DOHH2 (cell line): ENCODE measurements around the gene CRAMP1.

ENCODE experiments used
- H3F3A ChIP-seq: fragments of 200-600 bp; sonication (generic), shearing (Covaris generic); 2 replicates; pipeline ENCODE4 v1.6.0; 2016; ENCODE audit warnings: antibody characterized with exemption, mild to moderate bottlenecking; ENCODE audit not compliant: control insufficient read depth, insufficient read depth
- H3K27ac ChIP-seq: fragments of 200-600 bp; sonication (generic); 2 replicates; pipeline ENCODE4 v1.5.1; 2014; ENCODE audit warnings: low read depth, mild to moderate bottlenecking, low read length, moderate library complexity
- H3K27me3 ChIP-seq: fragments of 200-600 bp; sonication (generic); 2 replicates; pipeline ENCODE4 v1.6.1; 2014; ENCODE audit warnings: mild to moderate bottlenecking, low read length, mixed read lengths; ENCODE audit not compliant: control insufficient read depth
- H3K36me3 ChIP-seq: fragments of 200-600 bp; sonication (generic); 2 replicates; pipeline ENCODE4 v1.6.1; 2014; ENCODE audit warnings: mild to moderate bottlenecking, low read length, moderate library complexity, mixed read lengths; ENCODE audit not compliant: control insufficient read depth
- H3K4me1 ChIP-seq: fragments of 200-600 bp; sonication (generic); 2 replicates; pipeline ENCODE4 v1.6.1; 2014; ENCODE audit warnings: mild to moderate bottlenecking, low read length, mixed read lengths; ENCODE audit not compliant: control insufficient read depth
- H3K4me2 ChIP-seq: fragments of 200-600 bp; sonication (generic); 2 replicates; pipeline ENCODE4 v1.6.0; 2014; ENCODE audit warnings: mild to moderate bottlenecking, low read length, moderate library complexity
- H3K4me3 ChIP-seq: fragments of 200-600 bp; sonication (generic); 2 replicates; pipeline ENCODE4 v1.5.1; 2014; ENCODE audit warnings: mild to moderate bottlenecking, low read length, mixed read lengths
- H3K79me2 ChIP-seq: fragments of 200-600 bp; sonication (generic); 2 replicates; pipeline ENCODE4 v1.6.1; 2014; ENCODE audit warnings: mild to moderate bottlenecking, low read length, mixed read lengths; ENCODE audit not compliant: control insufficient read depth
- H3K9me2 ChIP-seq: fragments of 200-600 bp; sonication (generic); replicated peaks from 2 replicates; pipeline ENCODE4 v1.6.1; 2014; ENCODE audit warnings: mild to moderate bottlenecking, low read length, mixed read lengths; ENCODE audit not compliant: control insufficient read depth
- H3K9me3 ChIP-seq: fragments of 200-600 bp; sonication (generic); 2 replicates; pipeline ENCODE4 v1.6.1; 2014; ENCODE audit warnings: antibody characterized with exemption, low read length, mixed read lengths; ENCODE audit not compliant: control insufficient read depth, insufficient read depth
- H4K20me1 ChIP-seq: fragments of 200-600 bp; sonication (generic); 2 replicates; pipeline ENCODE4 v1.6.0; 2014; ENCODE audit warnings: low read depth, mild to moderate bottlenecking, antibody characterized with exemption, low read length, moderate library complexity; ENCODE audit not compliant: control insufficient read depth, insufficient read depth
- EZH2phosphoT487 ChIP-seq: fragments of 200-600 bp; sonication (generic); IDR thresholded peaks from 2 replicates; pipeline ENCODE4 v1.6.1; 2017; ENCODE audit warnings: borderline replicate concordance, mild to moderate bottlenecking, antibody characterized with exemption, low read length, moderate library complexity, mixed read lengths
- TF ChIP-seq, protein P1 (sequence below): fragments of 200-600 bp; sonication (generic); IDR thresholded peaks from one replicate; pipeline ENCODE4 v1.5.1; 2014; ENCODE audit warnings: antibody characterized with exemption, mild to moderate bottlenecking, low read depth, low read length; ENCODE audit not compliant: poor library complexity, severe bottlenecking

CRAMP1 gene, protein sequence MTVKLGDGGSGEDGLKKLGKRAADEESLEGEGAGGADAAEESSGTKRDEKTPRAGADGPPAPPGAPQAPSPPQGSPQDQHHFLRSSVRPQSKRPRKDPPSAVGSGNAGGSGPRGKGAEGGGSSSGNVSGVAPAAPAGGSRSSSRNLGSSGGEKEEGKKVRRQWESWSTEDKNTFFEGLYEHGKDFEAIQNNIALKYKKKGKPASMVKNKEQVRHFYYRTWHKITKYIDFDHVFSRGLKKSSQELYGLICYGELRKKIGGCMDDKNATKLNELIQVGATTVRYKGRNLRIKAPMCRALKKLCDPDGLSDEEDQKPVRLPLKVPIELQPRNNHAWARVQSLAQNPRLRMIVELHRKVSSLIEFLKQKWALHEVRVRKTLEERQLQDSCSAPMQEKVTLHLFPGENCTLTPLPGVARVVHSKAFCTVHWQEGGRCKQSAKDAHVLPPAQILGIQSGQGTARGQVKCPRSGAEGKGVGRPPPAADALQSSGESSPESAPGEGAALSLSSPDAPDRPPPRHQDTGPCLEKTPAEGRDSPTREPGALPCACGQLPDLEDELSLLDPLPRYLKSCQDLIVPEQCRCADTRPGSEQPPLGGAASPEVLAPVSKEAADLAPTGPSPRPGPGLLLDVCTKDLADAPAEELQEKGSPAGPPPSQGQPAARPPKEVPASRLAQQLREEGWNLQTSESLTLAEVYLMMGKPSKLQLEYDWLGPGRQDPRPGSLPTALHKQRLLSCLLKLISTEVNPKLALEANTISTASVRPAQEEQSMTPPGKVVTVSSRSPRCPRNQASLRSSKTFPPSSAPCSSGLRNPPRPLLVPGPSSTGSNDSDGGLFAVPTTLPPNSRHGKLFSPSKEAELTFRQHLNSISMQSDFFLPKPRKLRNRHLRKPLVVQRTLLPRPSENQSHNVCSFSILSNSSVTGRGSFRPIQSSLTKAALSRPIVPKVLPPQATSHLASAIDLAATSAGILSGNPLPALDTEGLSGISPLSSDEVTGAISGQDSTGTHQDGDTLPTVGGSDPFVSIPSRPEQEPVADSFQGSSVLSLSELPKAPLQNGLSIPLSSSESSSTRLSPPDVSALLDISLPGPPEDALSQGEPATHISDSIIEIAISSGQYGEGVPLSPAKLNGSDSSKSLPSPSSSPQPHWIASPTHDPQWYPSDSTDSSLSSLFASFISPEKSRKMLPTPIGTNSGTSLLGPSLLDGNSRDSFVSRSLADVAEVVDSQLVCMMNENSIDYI (N-terminal part only)

GRCh38 chr16:1612320-1613111, at the start of gene CRAMP1:
Gene CRAMP1, plus strand, starts transcription at chr16:1612360. Its CDS starts 2,280 bp downstream, at chr16:1614640.
- Histone ChIP-seq H3K4me1 (peaks cover 34% of the 10 kb centered on the region), H3K9me2 (no peaks in the 10 kb centered on the region), H3K9me3 (no peaks in the 10 kb centered on the region), H3K79me2 (peaks cover 49% of the 10 kb centered on the region), H3K27ac (peak within 1 kb of the TSS; percentile 71), H3K4me2 (peak within 1 kb of the TSS; percentile 79), H3K36me3 (peaks cover 23% of the 10 kb centered on the region), H3K27me3 (no peaks in the 10 kb centered on the region), H4K20me1 (no peaks in the 10 kb centered on the region), H3K4me3 (peak within 1 kb of the TSS; percentile 96), H3F3A (peaks cover 11% of the 10 kb centered on the region)
- no peak for TF ChIP-seq EZH2phosphoT487
- TF ChIP-seq, protein P1, sequence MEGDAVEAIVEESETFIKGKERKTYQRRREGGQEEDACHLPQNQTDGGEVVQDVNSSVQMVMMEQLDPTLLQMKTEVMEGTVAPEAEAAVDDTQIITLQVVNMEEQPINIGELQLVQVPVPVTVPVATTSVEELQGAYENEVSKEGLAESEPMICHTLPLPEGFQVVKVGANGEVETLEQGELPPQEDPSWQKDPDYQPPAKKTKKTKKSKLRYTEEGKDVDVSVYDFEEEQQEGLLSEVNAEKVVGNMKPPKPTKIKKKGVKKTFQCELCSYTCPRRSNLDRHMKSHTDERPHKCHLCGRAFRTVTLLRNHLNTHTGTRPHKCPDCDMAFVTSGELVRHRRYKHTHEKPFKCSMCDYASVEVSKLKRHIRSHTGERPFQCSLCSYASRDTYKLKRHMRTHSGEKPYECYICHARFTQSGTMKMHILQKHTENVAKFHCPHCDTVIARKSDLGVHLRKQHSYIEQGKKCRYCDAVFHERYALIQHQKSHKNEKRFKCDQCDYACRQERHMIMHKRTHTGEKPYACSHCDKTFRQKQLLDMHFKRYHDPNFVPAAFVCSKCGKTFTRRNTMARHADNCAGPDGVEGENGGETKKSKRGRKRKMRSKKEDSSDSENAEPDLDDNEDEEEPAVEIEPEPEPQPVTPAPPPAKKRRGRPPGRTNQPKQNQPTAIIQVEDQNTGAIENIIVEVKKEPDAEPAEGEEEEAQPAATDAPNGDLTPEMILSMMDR = no peak

GRCh38 chr16:1563786-1564185, 48.4 kb upstream of the CRAMP1 start:
- TF ChIP-seq, protein P1 = no peak
- TF ChIP-seq EZH2phosphoT487 = no peak
- Histone ChIP-seq H3F3A (no peaks in the 10 kb centered on the region), H3K9me3 (no peaks in the 10 kb centered on the region)

GRCh38 chr16:1564325-1564724, 47.8 kb upstream of the CRAMP1 start:
- TF ChIP-seq, protein P1 = peak; percentile 38
- TF ChIP-seq EZH2phosphoT487 = no peak
- no peaks in the 10 kb centered on the region for H3K27me3 ChIP-seq
- no peaks in the 10 kb centered on the region for H3K9me2 ChIP-seq
- H3F3A ChIP-seq = no peaks in the 10 kb centered on the region
- no peaks in the 10 kb centered on the region for H3K4me1 ChIP-seq
- no peak overlapping the region for H3K4me2 ChIP-seq
- H3K79me2 ChIP-seq = no peaks in the 10 kb centered on the region
- no peak overlapping the region for H3K27ac ChIP-seq
- H3K4me3 ChIP-seq = no peak overlapping the region
- no peaks in the 10 kb centered on the region for H4K20me1 ChIP-seq
- H3K36me3 ChIP-seq = no peaks in the 10 kb centered on the region
- no peaks in the 10 kb centered on the region for H3K9me3 ChIP-seq

More at GRCh38 chr16:1563786-1564185, 48.4 kb upstream of the CRAMP1 start:
- H3K36me3 ChIP-seq = no peaks in the 10 kb centered on the region
- no peaks in the 10 kb centered on the region for H4K20me1 ChIP-seq
- H3K27me3 ChIP-seq = no peaks in the 10 kb centered on the region
- H3K27ac ChIP-seq = no peak overlapping the region
- no peak overlapping the region for H3K4me2 ChIP-seq
- H3K4me1 ChIP-seq = no peaks in the 10 kb centered on the region
- no peak overlapping the region for H3K4me3 ChIP-seq
- no peaks in the 10 kb centered on the region for H3K9me2 ChIP-seq
- no peaks in the 10 kb centered on the region for H3K79me2 ChIP-seq
